Measurements from ENCODE around the gene COL27A1. TPM values are rescaled to one million over a fixed set of nuclear protein-coding genes. Genes with fewer than 3 reads are reported as not detected.
A peak's percentile ranks its signal among the peaks of the same experiment; 100 is the strongest.

The COL27A1 gene
- total RNA-seq, 2 experiments from 2014 or later: 4.0 to 4.1 TPM

DNA sequence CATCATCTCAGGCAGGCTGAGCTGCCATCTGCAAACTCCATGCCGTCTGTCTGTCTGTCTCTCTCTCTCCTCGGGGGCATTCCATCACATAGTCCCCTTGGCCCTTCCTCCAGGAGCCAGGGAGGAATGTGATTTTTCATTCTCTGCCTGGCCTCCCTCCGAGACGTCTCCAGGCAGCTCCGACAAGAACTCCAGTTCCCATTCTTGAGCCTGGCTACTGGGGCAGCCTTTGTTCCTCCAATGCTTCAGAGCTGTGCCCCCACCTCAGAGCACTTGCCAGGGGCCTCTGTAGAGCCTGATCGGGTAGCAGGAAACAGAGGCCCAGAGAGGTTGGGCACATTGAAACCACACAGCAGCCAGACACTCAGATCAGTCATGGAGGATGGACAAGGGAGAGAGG, 74.0 kb downstream of the COL27A1 start:
- Mint-ChIP-seq H3K9me3 (no peaks in the 10 kb centered on the region), H3K27me3 (no peaks in the 10 kb centered on the region), H3K27ac (no peak overlapping the region), H3K4me1 (ENCODE audit: low read depth) (no peaks in the 10 kb centered on the region), H3K4me3 (no peak overlapping the region), H3K36me3 (no peaks in the 10 kb centered on the region)
- ChIA-PET CTCF (no interaction called here), POLR2A (no interaction called here)
- intact Hi-C loops (cut with micrococcal nuclease): no loop called here
- no peak for DNase-seq

DNA sequence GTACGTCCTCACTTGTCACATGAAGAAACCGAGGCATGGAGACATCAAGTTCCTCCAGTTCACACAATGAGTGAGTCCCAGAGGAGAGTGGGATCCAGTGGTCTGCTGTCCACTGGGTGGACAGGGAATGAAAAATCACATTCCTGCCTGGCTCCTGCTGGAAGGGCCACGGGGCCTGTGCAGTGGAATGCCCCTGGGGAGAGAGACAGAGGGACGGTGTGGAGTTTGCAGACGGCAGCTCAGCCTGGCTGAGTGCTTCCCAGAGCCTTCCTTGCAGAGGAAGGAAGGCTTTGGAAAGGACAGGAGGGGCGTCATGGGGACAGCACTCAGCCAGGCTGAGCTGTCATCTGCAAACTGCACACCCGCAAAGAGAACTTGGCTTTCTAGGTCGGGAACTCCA, 74.7 kb downstream of the COL27A1 start:
- DNase-seq: no peak
- no peaks in the 10 kb centered on the region for H3K9me3 Mint-ChIP-seq
- ChIA-PET CTCF (interaction anchor here (1.7 kb wide), 1 partner anchor 122 kb away, joined by 5 read pairs; no protein-coding TSS in a partner anchor), POLR2A (no interaction called here)
- no peak overlapping the region for H3K4me3 Mint-ChIP-seq
- intact Hi-C loops (cut with micrococcal nuclease): no loop called here
- no peaks in the 10 kb centered on the region for H3K4me1 Mint-ChIP-seq (ENCODE audit: low read depth)
- no peaks in the 10 kb centered on the region for H3K36me3 Mint-ChIP-seq
- H3K27ac Mint-ChIP-seq: no peak overlapping the region
- H3K27me3 Mint-ChIP-seq: no peaks in the 10 kb centered on the region

DNA sequence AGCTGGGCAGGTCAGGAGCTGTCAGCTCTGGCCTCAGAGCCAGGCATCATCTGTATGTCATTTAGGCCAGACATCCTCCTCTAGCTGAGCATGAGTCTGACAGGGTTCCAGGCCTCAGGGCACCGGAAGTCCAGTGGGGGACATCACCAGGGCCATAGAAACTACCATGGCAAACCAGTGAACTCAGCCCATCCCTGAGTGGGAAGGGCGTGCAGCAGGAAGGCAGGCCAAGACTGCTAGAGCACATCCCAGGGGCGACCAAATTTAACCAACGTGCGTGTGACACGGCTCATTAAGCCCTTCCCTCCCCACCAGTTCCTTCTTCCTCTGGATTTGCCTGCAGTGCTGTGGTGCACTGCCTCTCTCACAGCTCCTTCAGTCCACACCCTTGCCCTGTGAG, 75.9 kb downstream of the COL27A1 start:
- H3K36me3 Mint-ChIP-seq: no peaks in the 10 kb centered on the region
- DNase-seq: no peak
- no peaks in the 10 kb centered on the region for H3K27me3 Mint-ChIP-seq
- intact Hi-C loops (cut with micrococcal nuclease): no loop called here
- H3K27ac Mint-ChIP-seq: no peak overlapping the region
- H3K4me1 Mint-ChIP-seq (ENCODE audit: low read depth): no peaks in the 10 kb centered on the region
- H3K4me3 Mint-ChIP-seq: no peak overlapping the region
- POLR2A ChIA-PET: no interaction called here
- no peaks in the 10 kb centered on the region for H3K9me3 Mint-ChIP-seq
- CTCF ChIA-PET: interaction anchor here (1.7 kb wide), 1 partner anchor 123 kb away, joined by 5 read pairs; no protein-coding TSS in a partner anchor

DNA sequence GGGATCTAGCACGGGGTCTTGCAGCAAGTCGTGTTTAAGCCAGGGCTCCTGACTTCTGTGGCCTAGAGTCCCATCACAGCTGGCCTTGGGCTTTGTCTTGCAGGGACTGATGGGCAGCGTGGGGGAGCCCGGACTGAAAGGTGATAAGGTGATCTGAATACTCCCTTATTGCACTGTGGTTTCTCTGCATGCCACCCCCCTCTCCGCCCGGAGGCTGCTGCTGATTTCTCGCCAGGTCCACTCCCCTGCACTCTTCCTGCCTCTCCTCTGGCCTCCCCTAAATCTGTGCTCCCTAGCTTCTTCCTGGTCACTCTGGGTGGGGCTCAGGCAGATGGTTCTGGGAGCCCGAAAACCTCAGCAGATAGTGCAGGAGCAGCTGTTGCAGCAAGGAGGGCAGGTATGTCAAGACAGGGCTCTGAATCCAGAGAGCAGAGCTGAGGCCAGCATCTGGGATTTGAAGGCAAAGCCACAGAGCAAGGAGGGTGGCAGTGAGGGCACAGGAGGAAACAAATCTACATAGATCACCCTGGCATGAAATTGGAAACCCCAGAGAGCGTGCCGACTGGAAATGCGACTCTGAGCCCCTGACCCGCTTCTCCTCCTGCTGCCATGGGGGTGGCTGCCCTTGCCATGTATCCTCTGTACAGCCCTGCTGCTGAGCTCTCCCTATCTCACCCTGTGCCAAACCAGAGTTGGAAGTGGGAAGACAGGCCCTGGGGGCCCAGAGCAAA, 76.5 kb downstream of the COL27A1 start:
- Mint-ChIP-seq H3K9me3 (no peaks in the 10 kb centered on the region), H3K27ac (no peak overlapping the region), H3K36me3 (no peaks in the 10 kb centered on the region), H3K4me3 (no peak overlapping the region), H3K27me3 (no peaks in the 10 kb centered on the region), H3K4me1 (ENCODE audit: low read depth) (no peaks in the 10 kb centered on the region)
- CTCF ChIA-PET: no interaction called here
- POLR2A ChIA-PET: no interaction called here
- intact Hi-C loops (cut with micrococcal nuclease): no loop called here
- DNase-seq: no peak

DNA sequence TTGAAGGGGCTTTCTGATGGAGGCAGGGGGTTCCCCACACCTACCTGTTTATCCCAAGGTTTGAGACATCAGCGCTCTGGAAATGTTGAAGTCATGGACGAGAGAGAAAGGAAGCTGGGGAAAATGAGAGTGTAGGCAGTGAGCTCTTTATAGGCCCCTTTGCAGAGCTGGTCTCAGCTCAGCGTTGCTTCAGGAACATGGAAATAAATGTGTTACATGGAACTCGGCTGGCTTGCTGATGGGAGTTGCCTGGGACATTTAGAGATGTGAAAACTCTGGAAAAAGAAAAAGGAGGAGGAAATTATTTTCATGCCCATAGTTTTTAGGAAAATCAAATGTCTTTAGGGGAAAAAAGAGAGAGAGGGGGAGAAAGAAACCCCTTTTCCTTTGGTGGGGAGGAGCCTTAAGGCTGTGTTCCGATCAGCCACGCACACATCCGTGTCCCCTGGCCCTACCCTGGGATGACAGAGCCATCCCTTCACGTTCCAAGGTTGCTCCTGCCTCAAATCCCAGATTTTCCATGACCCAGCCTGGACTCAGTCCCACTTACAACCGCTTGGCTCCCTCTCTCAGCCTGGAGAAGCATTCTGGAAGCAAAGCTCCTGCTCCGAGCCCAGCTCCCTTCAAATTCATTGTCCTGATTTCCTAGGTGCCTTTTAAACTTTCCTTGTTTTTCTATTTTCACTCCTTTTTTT, 78.3 kb downstream of the COL27A1 start:
- CTCF ChIA-PET: no interaction called here
- Mint-ChIP-seq H3K27ac (no peak overlapping the region), H3K9me3 (no peaks in the 10 kb centered on the region), H3K4me1 (ENCODE audit: low read depth) (no peaks in the 10 kb centered on the region), H3K36me3 (no peaks in the 10 kb centered on the region), H3K27me3 (no peaks in the 10 kb centered on the region), H3K4me3 (no peak overlapping the region)
- DNase-seq: no peak
- POLR2A ChIA-PET: no interaction called here
- intact Hi-C loops (cut with micrococcal nuclease): no loop called here

DNA sequence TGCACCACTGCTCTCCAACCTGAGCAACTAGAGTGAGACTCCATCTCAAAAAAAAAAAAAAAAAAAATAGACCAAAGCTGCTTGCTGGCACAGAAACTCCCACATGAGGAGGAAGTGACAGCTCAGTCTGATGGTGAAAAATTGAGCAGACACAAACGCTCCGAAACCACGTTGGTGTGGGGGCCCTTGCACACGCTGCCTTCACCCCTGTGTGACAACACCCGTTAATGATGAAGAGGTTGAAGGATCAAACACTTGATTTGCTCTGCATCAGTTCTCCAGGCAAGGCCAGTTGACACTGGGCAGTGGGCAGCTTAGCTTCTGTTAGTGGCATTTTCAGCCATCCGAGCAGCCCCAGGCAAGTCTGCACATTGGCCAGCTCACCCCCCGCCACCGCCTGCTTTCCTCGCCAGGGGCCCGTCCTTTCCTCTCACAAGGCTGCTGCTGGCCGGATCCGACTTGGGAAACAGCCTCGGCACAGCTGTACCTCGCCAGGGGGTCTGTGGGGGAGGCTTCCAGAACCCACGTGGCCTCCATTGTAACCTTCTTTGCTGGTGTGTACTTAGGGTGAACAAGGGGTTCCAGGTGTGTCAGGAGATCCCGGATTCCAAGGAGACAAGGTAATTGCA, 79.8 kb downstream of the COL27A1 start:
- intact Hi-C loops (cut with micrococcal nuclease): no loop called here
- no peaks in the 10 kb centered on the region for H3K9me3 Mint-ChIP-seq
- H3K4me3 Mint-ChIP-seq: no peak overlapping the region
- DNase-seq: peak; percentile 31
- ChIA-PET POLR2A (no interaction called here), CTCF (interaction anchor here (0.6 to 1.6 kb wide), 3 partner anchors 56 to 271 kb away, joined by 4 to 6 read pairs (median 5); no protein-coding TSS in a partner anchor)
- H3K27me3 Mint-ChIP-seq: peaks cover 3% of the 10 kb centered on the region
- no peak overlapping the region for H3K27ac Mint-ChIP-seq
- H3K36me3 Mint-ChIP-seq: no peaks in the 10 kb centered on the region
- no peaks in the 10 kb centered on the region for H3K4me1 Mint-ChIP-seq (ENCODE audit: low read depth)

DNA sequence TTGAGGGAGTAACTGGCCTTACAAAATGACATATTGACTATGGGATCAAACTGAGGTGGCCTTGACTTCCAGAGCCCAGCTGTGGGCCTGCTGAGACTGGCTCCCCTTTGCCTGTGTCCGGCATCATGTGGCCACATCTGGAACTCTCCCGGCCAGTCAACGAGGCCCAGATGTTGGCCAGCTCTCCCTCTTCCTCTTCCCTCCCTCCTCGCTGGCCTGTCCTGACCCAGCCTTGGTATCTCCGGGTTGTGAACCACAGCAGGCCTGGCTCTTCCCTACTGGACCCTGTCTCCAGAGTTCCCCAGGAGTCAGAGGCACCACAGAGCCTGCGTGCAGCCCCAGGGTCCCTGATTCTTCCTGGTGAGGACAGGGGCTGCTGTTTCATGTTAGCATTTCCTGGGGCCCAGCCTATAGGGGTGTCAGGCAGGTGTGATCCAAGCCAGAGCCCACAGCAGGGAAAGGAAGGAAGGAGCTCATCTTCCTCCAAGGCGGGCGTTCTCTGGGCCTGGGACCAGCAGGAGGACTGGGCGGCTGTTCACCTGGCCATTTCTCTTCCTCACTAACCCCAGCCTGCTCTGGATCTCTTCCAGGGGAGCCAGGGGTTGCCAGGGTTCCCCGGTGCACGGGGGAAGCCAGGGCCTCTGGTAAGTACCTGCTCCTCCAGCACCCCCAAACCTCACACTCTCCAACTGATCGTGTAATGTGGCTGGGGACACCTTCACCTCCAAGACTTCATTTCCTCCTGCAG, 81.2 kb downstream of the COL27A1 start:
- H3K9me3 Mint-ChIP-seq: no peaks in the 10 kb centered on the region
- peaks cover 3% of the 10 kb centered on the region for H3K27me3 Mint-ChIP-seq
- DNase-seq: no peak
- POLR2A ChIA-PET: no interaction called here
- intact Hi-C loops (cut with micrococcal nuclease): no loop called here
- no peak overlapping the region for H3K4me3 Mint-ChIP-seq
- CTCF ChIA-PET: interaction anchor here (1.6 kb wide), 1 partner anchor 55 kb away, joined by 6 read pairs; no protein-coding TSS in a partner anchor
- H3K27ac Mint-ChIP-seq: no peak overlapping the region
- no peaks in the 10 kb centered on the region for H3K36me3 Mint-ChIP-seq
- H3K4me1 Mint-ChIP-seq (ENCODE audit: low read depth): no peaks in the 10 kb centered on the region

DNA sequence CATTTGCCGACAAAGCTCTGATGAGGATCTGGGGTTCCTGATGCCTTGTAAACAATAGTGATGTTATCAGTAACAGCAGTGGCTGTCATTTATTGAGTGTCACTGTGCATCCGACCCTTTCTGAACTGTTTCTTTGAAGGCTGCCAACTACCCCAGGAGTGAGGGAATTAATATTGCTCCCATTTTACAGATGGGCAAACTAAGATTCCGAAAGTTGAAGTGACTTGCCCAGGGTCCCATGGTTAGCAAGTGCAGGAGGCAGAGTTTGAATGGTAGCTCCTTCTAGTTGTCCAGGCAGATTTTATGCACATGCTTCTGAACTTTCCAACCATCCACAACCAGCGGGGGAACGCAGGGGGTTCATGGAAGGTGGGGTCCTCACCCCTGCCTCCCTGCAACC, 81.9 kb downstream of the COL27A1 start:
- intact Hi-C loops (cut with micrococcal nuclease): no loop called here
- no peaks in the 10 kb centered on the region for H3K36me3 Mint-ChIP-seq
- DNase-seq: no peak
- H3K27me3 Mint-ChIP-seq: peaks cover 3% of the 10 kb centered on the region
- CTCF ChIA-PET: no interaction called here
- H3K4me1 Mint-ChIP-seq (ENCODE audit: low read depth): no peaks in the 10 kb centered on the region
- H3K27ac Mint-ChIP-seq: no peak overlapping the region
- H3K9me3 Mint-ChIP-seq: no peaks in the 10 kb centered on the region
- H3K4me3 Mint-ChIP-seq: no peak overlapping the region
- POLR2A ChIA-PET: no interaction called here

DNA sequence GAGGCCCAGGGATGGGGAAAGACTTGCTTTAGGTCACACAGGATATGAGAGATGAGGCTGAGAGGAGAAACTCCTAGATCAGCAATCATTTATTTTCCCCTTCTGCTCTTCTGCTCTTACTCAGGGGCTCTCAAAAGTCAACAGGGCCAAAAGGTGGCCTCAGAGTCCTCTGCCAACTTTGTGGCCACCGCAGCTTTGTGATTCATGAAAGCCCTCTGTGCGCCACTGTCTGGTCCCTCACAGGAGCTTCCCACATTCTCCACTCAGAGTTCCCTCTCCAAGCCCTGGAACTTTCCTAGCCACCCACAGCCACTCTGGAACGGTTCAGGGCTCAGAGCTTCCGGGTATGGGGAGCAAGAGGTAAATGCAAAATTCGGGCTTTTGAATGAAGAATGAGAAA, 82.4 kb downstream of the COL27A1 start:
- intact Hi-C loops (cut with micrococcal nuclease): no loop called here
- Mint-ChIP-seq H3K4me1 (ENCODE audit: low read depth) (no peaks in the 10 kb centered on the region), H3K27me3 (peaks cover 3% of the 10 kb centered on the region), H3K27ac (no peak overlapping the region), H3K9me3 (no peaks in the 10 kb centered on the region), H3K4me3 (no peak overlapping the region), H3K36me3 (no peaks in the 10 kb centered on the region)
- DNase-seq: no peak
- ChIA-PET POLR2A (no interaction called here), CTCF (no interaction called here)

DNA sequence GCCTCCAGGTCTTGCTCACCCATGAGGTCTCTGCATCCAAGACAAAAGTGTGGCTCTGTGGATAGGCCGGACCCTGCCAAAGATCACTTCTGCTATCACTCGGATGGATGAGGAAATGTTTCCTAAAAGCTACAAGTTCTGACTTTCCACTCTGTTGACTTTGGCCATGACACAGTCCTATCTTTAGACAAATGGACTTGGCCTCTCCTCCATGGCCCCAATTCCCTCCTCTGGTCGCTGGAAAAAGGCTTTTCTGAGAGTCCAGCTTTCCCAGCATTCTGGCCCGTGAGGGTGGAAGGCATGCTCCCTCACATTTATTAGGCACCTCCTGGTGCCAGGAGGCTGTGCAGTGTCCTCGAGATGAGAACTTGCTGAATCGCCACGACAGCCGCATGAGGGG, 83.1 kb downstream of the COL27A1 start:
- Mint-ChIP-seq H3K27ac (no peak overlapping the region), H3K27me3 (peaks cover 3% of the 10 kb centered on the region), H3K4me3 (no peak overlapping the region), H3K4me1 (ENCODE audit: low read depth) (no peaks in the 10 kb centered on the region), H3K36me3 (no peaks in the 10 kb centered on the region), H3K9me3 (no peaks in the 10 kb centered on the region)
- intact Hi-C loops (cut with micrococcal nuclease): no loop called here
- DNase-seq: no peak
- CTCF ChIA-PET: interaction anchor here (1.1 kb wide), 1 partner anchor 53 kb away, joined by 3 read pairs; no protein-coding TSS in a partner anchor
- POLR2A ChIA-PET: no interaction called here

DNA sequence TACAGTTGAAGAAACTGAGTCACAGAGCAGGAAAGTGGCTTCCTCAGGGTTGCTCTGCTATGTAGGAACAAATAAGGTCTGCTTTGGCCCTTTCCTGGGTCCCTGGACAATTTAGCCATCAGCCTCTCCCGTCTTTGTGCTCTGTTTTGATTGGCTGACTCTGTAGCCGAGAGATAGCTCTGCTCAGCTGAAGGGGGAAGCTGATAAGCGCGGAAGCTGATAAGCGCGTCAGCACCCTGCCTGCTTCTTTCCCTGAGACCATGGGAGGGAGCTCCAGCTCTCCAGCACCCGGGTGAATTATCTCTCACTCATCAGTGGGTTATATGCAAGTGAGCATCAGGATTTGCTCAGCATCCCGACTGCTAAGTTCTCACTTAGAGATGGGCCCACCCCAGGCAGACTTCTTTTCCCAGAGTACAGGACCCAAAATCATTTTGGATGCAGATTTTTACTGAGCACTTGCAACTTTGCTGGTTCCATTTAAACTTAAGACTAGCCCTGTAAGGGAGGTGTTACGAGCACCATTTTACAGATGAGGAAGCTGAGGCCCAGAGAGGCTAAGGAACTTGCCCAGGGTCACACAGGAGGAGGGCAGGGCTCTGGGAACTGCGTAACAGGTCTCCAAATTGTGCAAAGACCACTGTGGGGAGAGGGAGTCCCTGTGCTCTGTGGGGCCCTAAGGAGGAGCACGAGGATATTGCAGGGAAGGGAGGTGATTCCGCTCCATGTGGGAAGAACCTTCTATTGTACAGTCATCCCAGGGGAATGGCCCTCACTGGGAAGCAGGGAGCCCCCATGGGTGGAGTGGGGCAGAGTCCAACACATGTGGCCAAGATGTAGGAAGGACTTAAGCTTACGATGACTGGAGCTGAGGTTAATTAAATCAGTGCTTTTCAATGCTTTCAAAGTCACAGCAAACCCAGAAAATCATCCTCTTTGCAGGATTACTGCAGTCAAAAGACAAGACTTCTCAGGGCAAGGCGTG, 83.8 kb downstream of the COL27A1 start:
- H3K27ac Mint-ChIP-seq: no peak overlapping the region
- H3K4me3 Mint-ChIP-seq: no peak overlapping the region
- no peaks in the 10 kb centered on the region for H3K36me3 Mint-ChIP-seq
- no peaks in the 10 kb centered on the region for H3K9me3 Mint-ChIP-seq
- H3K27me3 Mint-ChIP-seq: peaks cover 3% of the 10 kb centered on the region
- CTCF ChIA-PET: interaction anchor here (1.1 kb wide), 1 partner anchor 52 kb away, joined by 3 read pairs; no protein-coding TSS in a partner anchor
- intact Hi-C loops (cut with micrococcal nuclease): no loop called here
- POLR2A ChIA-PET: no interaction called here
- H3K4me1 Mint-ChIP-seq (ENCODE audit: low read depth): no peaks in the 10 kb centered on the region
- peak; percentile 11 for DNase-seq

All from activated CD4-positive, alpha-beta memory T cell treated with anti-CD3 and anti-CD28 coated beads for 36 hours (primary cell).